Astrocyte (in vitro differentiated cells and primary cell): ENCODE measurements around the gene GOLIM4. TPM values are rescaled to one million over a fixed set of nuclear protein-coding genes. Genes with fewer than 3 reads are reported as not detected.

Experiments
- DNase-seq: peaks from one replicate; pipeline ENCODE4 v3.0.0-alpha.2; 2010; ENCODE audit warnings: low read depth
- FAIRE-seq: peaks from 2 replicates; lab custom pipeline; 2011; peaks lifted over from hg19 to GRCh38; lab: Jason Lieb, UNC
- H2AFZ ChIP-seq: 2 replicates; pipeline ENCODE4 v1.6.0; 2012; ENCODE audit warnings: low read depth, low read length, inconsistent platforms
- H3K27ac ChIP-seq: 2 replicates; pipeline ENCODE4 v1.5.1; 2011; ENCODE audit warnings: low read depth, low read length, inconsistent platforms
- H3K27me3 ChIP-seq: 2 replicates; pipeline ENCODE4 v1.6.0; 2011; ENCODE audit warnings: low read length, inconsistent platforms; ENCODE audit not compliant: insufficient read depth
- H3K36me3 ChIP-seq: 2 replicates; pipeline ENCODE4 v1.5.1; 2011; ENCODE audit warnings: low read length, inconsistent platforms; ENCODE audit not compliant: insufficient read depth
- H3K4me1 ChIP-seq: 2 replicates; pipeline ENCODE4 v1.5.1; 2011; ENCODE audit warnings: low read length, inconsistent platforms; ENCODE audit not compliant: insufficient read depth
- H3K4me2 ChIP-seq: 2 replicates; pipeline ENCODE4 v1.6.0; 2012; ENCODE audit warnings: low read length, inconsistent platforms
- H3K4me3 ChIP-seq: 2 replicates; pipeline ENCODE4 v1.5.1; 2011; ENCODE audit warnings: low read depth, mild to moderate bottlenecking, low read length, inconsistent platforms; ENCODE audit not compliant: insufficient read depth
- H3K79me2 ChIP-seq: 2 replicates; pipeline ENCODE4 v1.6.0; 2012; ENCODE audit warnings: mild to moderate bottlenecking, low read length, inconsistent platforms; ENCODE audit not compliant: insufficient read depth
- H3K9ac ChIP-seq: 2 replicates; pipeline ENCODE4 v1.6.0; 2012; ENCODE audit warnings: mild to moderate bottlenecking, low read length, inconsistent platforms
- H3K9me3 ChIP-seq: 2 replicates; pipeline ENCODE4 v1.5.1; 2012; ENCODE audit warnings: low read depth, mild to moderate bottlenecking, low read length, inconsistent platforms; ENCODE audit not compliant: insufficient read depth
- H4K20me1 ChIP-seq: 2 replicates; pipeline ENCODE4 v1.6.0; 2012; ENCODE audit warnings: low read length, inconsistent platforms; ENCODE audit not compliant: insufficient read depth
- H3K27ac Mint-ChIP-seq: one replicate; pipeline ENCODE4 v1.8.0; 2021; ENCODE audit warnings: mild to moderate bottlenecking, mixed read lengths; ENCODE audit not compliant: unreplicated experiment
- H3K27me3 Mint-ChIP-seq: one replicate; pipeline ENCODE4 v1.8.0; 2021; ENCODE audit warnings: low read depth, mixed read lengths; ENCODE audit not compliant: unreplicated experiment
- H3K36me3 Mint-ChIP-seq: one replicate; pipeline ENCODE4 v1.8.0; 2021; ENCODE audit warnings: low read depth, mixed read lengths; ENCODE audit not compliant: unreplicated experiment
- H3K4me1 Mint-ChIP-seq: one replicate; pipeline ENCODE4 v1.8.0; 2021; ENCODE audit warnings: low read depth, mixed read lengths; ENCODE audit not compliant: unreplicated experiment
- H3K4me3 Mint-ChIP-seq: one replicate; pipeline ENCODE4 v1.8.0; 2021; ENCODE audit warnings: mild to moderate bottlenecking, moderate library complexity, mixed read lengths; ENCODE audit not compliant: unreplicated experiment
- H3K9me3 Mint-ChIP-seq: one replicate; pipeline ENCODE4 v1.8.0; 2021; ENCODE audit warnings: mild to moderate bottlenecking, mixed read lengths; ENCODE audit not compliant: unreplicated experiment
- EZH2 ChIP-seq: IDR thresholded peaks from 2 replicates; pipeline ENCODE4 v1.6.1; 2012; ENCODE audit warnings: mild to moderate bottlenecking, low read length, inconsistent platforms; ENCODE audit not compliant: insufficient read depth
- total RNA-seq: library from RNA; stranded (reverse); gene quantifications from 2 replicates; pipeline ENCODE4 v1.2.1, GENCODE V29; 2021
- TF ChIP-seq, protein P1 (sequence below): IDR thresholded peaks from 2 replicates; pipeline ENCODE4 v1.5.1; 2011; ENCODE audit warnings: low read depth, mild to moderate bottlenecking, inconsistent platforms, low read length, moderate library complexity; ENCODE audit not compliant: insufficient read depth

Gene GOLIM4
- total RNA-seq, 1 donor from 2014 or later: 51.5 TPM

- no peak overlapping the region for H3K27ac Mint-ChIP-seq
- Histone ChIP-seq H3K27ac (no peak overlapping the region), H3K4me1 (peaks cover 7% of the 10 kb centered on the region), H3K9me3 (no peaks in the 10 kb centered on the region), H2AFZ (no peak overlapping the region), H3K4me3 (no peak overlapping the region), H4K20me1 (peaks cover 89% of the 10 kb centered on the region), H3K27me3 (no peaks in the 10 kb centered on the region), H3K36me3 (no peaks in the 10 kb centered on the region), H3K9ac (no peak overlapping the region), H3K4me2 (no peak overlapping the region), H3K79me2 (peaks cover 100% of the 10 kb centered on the region)
- H3K9me3 Mint-ChIP-seq: no peaks in the 10 kb centered on the region
- no peak overlapping the region for H3K4me3 Mint-ChIP-seq
- FAIRE-seq (no peak), DNase-seq (no peak)
- no peaks in the 10 kb centered on the region for H3K27me3 Mint-ChIP-seq
- TF ChIP-seq EZH2: no peak
- TF ChIP-seq, protein P1, sequence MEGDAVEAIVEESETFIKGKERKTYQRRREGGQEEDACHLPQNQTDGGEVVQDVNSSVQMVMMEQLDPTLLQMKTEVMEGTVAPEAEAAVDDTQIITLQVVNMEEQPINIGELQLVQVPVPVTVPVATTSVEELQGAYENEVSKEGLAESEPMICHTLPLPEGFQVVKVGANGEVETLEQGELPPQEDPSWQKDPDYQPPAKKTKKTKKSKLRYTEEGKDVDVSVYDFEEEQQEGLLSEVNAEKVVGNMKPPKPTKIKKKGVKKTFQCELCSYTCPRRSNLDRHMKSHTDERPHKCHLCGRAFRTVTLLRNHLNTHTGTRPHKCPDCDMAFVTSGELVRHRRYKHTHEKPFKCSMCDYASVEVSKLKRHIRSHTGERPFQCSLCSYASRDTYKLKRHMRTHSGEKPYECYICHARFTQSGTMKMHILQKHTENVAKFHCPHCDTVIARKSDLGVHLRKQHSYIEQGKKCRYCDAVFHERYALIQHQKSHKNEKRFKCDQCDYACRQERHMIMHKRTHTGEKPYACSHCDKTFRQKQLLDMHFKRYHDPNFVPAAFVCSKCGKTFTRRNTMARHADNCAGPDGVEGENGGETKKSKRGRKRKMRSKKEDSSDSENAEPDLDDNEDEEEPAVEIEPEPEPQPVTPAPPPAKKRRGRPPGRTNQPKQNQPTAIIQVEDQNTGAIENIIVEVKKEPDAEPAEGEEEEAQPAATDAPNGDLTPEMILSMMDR: no peak
- peaks cover 23% of the 10 kb centered on the region for H3K4me1 Mint-ChIP-seq
- no peaks in the 10 kb centered on the region for H3K36me3 Mint-ChIP-seq
Observed at GRCh38 chr3:168086541-168087260, 9.0 kb downstream of the GOLIM4 start.

DNA sequence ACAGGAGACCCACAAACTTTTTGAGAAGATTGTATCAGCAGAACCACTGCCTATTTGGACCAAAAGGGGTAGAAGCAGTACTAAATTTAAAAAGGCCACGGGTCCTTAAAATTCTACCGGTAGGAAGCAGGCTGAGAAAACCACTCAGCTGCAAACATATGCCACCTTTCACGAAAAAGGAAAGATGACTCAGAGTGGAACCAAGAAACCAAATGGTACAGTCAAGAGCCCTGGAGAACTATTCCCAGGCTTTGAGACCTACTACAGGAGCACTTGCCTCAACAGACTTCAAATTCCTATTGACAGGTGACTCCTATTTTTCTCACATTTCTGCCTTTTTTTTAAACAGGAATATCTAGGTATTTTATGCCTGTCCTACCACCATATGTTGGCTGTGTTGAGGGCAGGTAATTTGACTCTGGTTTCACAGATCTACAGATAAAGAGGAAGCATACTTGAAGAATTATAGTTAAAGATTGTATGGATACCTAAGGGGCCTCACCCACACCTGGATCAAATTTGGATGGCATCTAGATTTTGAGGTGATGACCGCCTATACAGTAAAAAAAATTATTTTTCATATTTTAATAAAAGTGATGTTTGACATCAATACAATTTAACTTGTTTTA is 10.1 kb downstream of the GOLIM4 start:
- no peak overlapping the region for H3K27ac Mint-ChIP-seq
- peaks cover 23% of the 10 kb centered on the region for H3K4me1 Mint-ChIP-seq
- FAIRE-seq: no peak
- peaks cover 88% of the 10 kb centered on the region for H4K20me1 ChIP-seq
- no peaks in the 10 kb centered on the region for H3K36me3 ChIP-seq
- no peaks in the 10 kb centered on the region for H3K9me3 ChIP-seq
- peaks cover 100% of the 10 kb centered on the region for H3K79me2 ChIP-seq
- H3K27me3 Mint-ChIP-seq: no peaks in the 10 kb centered on the region
- no peaks in the 10 kb centered on the region for H3K9me3 Mint-ChIP-seq
- H3K4me3 ChIP-seq: no peak overlapping the region
- TF ChIP-seq EZH2: no peak
- TF ChIP-seq, protein P1: no peak
- no peaks in the 10 kb centered on the region for H3K36me3 Mint-ChIP-seq
- H3K27me3 ChIP-seq: no peaks in the 10 kb centered on the region
- H3K4me3 Mint-ChIP-seq: no peak overlapping the region
- peaks cover 7% of the 10 kb centered on the region for H3K4me1 ChIP-seq
- DNase-seq: no peak
- H3K9ac ChIP-seq: no peak overlapping the region
- H2AFZ ChIP-seq: no peak overlapping the region
- no peak overlapping the region for H3K4me2 ChIP-seq
- H3K27ac ChIP-seq: no peak overlapping the region

DNA sequence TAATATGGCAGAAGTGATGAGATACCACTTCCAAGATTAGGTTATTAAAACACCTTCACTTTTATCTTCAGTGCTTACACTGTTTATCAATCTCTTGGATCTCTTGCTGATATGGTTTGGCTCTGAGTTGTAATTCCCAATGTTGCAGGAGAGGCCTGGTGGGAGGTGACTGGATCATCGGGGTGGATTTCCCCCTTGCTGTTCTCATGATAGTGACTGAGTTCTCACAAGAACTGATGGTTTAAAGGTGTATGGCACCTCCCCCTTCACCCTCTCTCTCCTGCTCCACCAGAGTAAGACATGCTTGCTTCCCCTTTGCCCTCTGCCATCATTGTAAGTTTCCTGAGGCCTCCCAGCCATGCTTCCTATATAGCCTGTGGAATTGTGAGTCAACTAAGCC is 11.8 kb downstream of the GOLIM4 start:
- no peaks in the 10 kb centered on the region for H3K27me3 ChIP-seq
- Mint-ChIP-seq H3K4me3 (no peak overlapping the region), H3K27ac (no peak overlapping the region), H3K36me3 (no peaks in the 10 kb centered on the region), H3K4me1 (peaks cover 15% of the 10 kb centered on the region), H3K9me3 (no peaks in the 10 kb centered on the region), H3K27me3 (no peaks in the 10 kb centered on the region)
- H2AFZ ChIP-seq: no peak overlapping the region
- H3K79me2 ChIP-seq: peaks cover 99% of the 10 kb centered on the region
- FAIRE-seq: no peak
- no peaks in the 10 kb centered on the region for H3K36me3 ChIP-seq
- H3K4me2 ChIP-seq: no peak overlapping the region
- no peak for DNase-seq
- TF ChIP-seq, protein P1: no peak
- no peak for TF ChIP-seq EZH2
- H3K9me3 ChIP-seq: no peaks in the 10 kb centered on the region
- no peak overlapping the region for H3K27ac ChIP-seq
- H3K9ac ChIP-seq: no peak overlapping the region
- no peak overlapping the region for H3K4me3 ChIP-seq
- H3K4me1 ChIP-seq: peaks cover 4% of the 10 kb centered on the region
- peaks cover 81% of the 10 kb centered on the region for H4K20me1 ChIP-seq
